Fibroblast of skin of left biceps (primary cell): ENCODE data around the gene DCAF15.

ENCODE experiments used
- DNase-seq, 2 experiments: peaks; one replicate each; pipeline ENCODE4 v3.0.0-alpha.2; 2013; ENCODE audit warnings: low read depth in 2 of 2

Gene DCAF15

GRCh38 chr19:13931391-13932148, 20.7 kb upstream of the DCAF15 start:
- DNase-seq, result no peak

- DNase-seq, result no peak
These were observed 20.1 kb upstream of the DCAF15 start for GRCh38 chr19:13932149-13932637.

- DNase-seq, result no peak
These were observed 19.4 kb upstream of the DCAF15 start for GRCh38 chr19:13932911-13933393.

GRCh38 chr19:13934785-13935109, 17.6 kb upstream of the DCAF15 start:
- DNase-seq, result no peak

GRCh38 chr19:13935765-13936510, 16.4 kb upstream of the DCAF15 start:
- DNase-seq, result no peak

- DNase-seq, result no peak
These were observed 14.6 kb upstream of the DCAF15 start for GRCh38 chr19:13937479-13938300.

GRCh38 chr19:13938301-13939064, 13.8 kb upstream of the DCAF15 start, which contains the start of gene PODNL1:
PODNL1 (minus strand) TSS chr19:13938417; CDS start chr19:13938181, 236 bp downstream.
- DNase-seq, result peak; percentile 64 to 65

GRCh38 chr19:13942023-13942684, 10.2 kb upstream of the DCAF15 start:
- DNase-seq, result no peak

GRCh38 chr19:13946414-13946813, 5.9 kb upstream of the DCAF15 start:
- DNase-seq, result no peak

GRCh38 chr19:13951043-13951442, 1.3 kb upstream of the DCAF15 start:
- DNase-seq, result no peak

- DNase-seq, result no peak
These were observed 533 bp upstream of the DCAF15 start for GRCh38 chr19:13951799-13952153.

GRCh38 chr19:13952931-13953531, 722 bp downstream of the DCAF15 start:
- DNase-seq, result no peak

GRCh38 chr19:13954185-13954584, 1.9 kb downstream of the DCAF15 start:
- DNase-seq, result no peak

GRCh38 chr19:13955662-13956364, 3.5 kb downstream of the DCAF15 start:
- no peak for DNase-seq

GRCh38 chr19:13956365-13956744, 4.0 kb downstream of the DCAF15 start:
- DNase-seq, result no peak

GRCh38 chr19:13957051-13957450, 4.7 kb downstream of the DCAF15 start:
- no peak for DNase-seq

GRCh38 chr19:13958043-13958442, 5.7 kb downstream of the DCAF15 start:
- no peak for DNase-seq

GRCh38 chr19:13959141-13959961, 7.0 kb downstream of the DCAF15 start:
- no peak for DNase-seq
